GM19193 (cell line): ENCODE results near the gene CEP112.

Experiments used
- POLR2A ChIP-seq: IDR thresholded peaks from 4 replicates; pipeline ENCODE4 v1.6.1; 2011; ENCODE audit not compliant: insufficient read depth, insufficient read length; ENCODE audit errors: extremely low read depth

Gene CEP112

GRCh38 chr17:65626451-65626850 is 565.5 kb downstream of the CEP112 start:
- TF ChIP-seq POLR2A = no peak

- TF ChIP-seq POLR2A = no peak
Observed at GRCh38 chr17:65618516-65618915, 573.4 kb downstream of the CEP112 start.

GRCh38 chr17:65617496-65617895 is 574.4 kb downstream of the CEP112 start:
- no peak for TF ChIP-seq POLR2A

DNA sequence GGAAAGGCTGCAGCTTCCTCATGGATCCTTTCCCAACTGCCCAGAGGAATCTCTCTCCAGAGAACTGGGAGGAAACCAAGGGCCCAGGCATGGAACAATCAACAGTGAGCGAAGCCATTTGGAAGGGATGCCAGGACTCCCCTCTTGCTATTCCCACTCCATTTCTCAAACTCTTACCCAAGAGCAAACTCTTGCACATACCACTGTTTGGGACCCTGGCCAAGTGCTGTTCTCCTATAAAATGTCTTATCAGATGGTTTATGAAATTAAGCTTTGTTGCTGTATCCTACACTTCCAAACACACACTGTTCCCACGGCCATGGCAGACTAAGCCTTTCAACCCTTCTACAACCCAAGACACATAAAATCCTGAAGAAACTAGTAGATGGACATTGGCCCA is 582.2 kb downstream of the CEP112 start:
- TF ChIP-seq POLR2A = no peak

DNA sequence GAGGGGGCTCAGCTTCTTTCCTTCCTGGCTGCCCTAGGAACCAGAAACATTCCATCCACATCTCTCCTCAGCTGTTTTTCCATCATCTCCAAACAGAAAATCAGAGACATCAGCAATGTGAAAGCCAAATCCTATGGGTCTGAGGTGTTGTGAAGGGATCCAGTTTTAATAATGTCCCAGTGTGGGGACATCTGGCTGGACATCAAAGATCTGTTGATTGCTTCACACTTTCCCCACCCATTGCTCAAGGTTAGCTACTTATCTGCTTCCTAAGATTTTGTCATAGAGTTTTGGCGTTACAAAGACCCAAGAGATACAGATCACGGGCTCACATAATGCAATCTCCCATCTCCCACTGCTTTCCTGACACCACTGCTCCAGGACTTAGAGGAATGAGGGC is 582.6 kb downstream of the CEP112 start:
- TF ChIP-seq POLR2A = no peak

DNA sequence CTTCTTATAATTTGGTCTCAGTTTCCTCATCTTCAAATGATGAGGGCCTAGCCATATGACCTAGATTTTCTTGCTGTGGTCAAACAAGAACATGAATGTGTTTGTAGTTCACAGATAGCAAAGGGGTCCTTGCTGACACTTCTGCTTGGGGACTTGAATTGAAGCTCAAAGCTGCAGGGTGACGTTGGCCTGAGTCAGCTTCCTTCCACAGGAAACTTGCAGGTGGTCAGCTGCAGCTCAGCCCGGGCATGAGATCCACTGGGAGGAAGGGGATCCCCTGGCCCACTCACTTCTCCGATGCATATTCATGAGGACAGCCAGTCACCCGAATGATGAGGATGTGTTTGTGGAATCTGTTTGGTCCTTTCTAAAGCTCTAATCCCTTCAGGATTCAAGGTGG is 587.9 kb downstream of the CEP112 start:
- TF ChIP-seq POLR2A = no peak

- no peak for TF ChIP-seq POLR2A
Observed at GRCh38 chr17:65601881-65602280, 590.1 kb downstream of the CEP112 start.

- no peak for TF ChIP-seq POLR2A
Observed at GRCh38 chr17:65601145-65601544, 590.8 kb downstream of the CEP112 start.

GRCh38 chr17:65600518-65600917 is 591.4 kb downstream of the CEP112 start:
- no peak for TF ChIP-seq POLR2A

- no peak for TF ChIP-seq POLR2A
Observed at GRCh38 chr17:65599650-65600049, 592.3 kb downstream of the CEP112 start.

DNA sequence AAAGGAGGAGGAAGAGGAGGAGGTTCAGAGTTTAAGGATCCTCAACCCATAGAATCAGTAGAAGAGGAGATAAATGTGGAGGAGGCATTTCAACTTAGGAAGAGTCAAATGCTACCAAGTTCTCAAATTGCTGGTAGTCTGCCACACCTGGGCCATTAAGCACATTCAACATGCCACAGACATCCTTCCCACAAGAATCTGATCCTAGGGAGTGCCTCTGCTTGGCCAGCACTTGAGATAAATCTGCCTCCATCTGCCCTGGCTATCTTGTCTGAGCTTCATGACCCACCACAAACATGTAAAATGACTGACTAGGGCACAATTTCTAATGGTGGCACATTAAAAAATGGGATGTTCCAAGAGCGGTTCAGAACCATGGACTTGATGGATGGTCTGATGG is 593.2 kb downstream of the CEP112 start:
- no peak for TF ChIP-seq POLR2A

DNA sequence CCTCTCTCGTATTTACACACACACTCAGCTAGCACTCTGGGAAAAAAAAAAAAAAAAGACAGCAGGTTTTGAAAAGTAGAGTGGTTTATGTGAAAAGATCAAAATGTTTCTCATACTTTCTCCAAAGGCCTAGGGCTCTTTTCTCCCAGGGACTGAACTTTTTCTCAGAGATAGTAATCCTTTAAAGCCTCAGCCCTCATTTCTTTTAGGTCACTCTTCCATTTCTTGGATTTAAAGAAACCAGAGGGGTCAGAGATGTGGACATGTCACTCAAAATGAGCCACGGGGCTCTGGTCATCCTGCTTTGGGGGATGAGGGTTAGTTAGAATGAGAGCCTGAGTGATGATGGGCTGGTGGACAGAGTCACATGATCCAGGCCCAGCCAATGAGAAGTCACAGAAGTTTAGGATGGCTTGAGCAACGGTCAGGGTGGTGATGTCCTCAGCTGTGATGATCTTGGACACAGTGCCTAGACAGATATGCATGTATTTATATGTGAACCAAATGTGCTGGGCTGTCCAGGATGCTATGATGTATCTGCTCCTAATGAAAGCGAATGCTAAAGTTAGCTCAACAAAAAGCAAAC is 596.8 kb downstream of the CEP112 start:
- TF ChIP-seq POLR2A = no peak

- TF ChIP-seq POLR2A = no peak
Observed at GRCh38 chr17:65593855-65594845, 597.8 kb downstream of the CEP112 start.

DNA sequence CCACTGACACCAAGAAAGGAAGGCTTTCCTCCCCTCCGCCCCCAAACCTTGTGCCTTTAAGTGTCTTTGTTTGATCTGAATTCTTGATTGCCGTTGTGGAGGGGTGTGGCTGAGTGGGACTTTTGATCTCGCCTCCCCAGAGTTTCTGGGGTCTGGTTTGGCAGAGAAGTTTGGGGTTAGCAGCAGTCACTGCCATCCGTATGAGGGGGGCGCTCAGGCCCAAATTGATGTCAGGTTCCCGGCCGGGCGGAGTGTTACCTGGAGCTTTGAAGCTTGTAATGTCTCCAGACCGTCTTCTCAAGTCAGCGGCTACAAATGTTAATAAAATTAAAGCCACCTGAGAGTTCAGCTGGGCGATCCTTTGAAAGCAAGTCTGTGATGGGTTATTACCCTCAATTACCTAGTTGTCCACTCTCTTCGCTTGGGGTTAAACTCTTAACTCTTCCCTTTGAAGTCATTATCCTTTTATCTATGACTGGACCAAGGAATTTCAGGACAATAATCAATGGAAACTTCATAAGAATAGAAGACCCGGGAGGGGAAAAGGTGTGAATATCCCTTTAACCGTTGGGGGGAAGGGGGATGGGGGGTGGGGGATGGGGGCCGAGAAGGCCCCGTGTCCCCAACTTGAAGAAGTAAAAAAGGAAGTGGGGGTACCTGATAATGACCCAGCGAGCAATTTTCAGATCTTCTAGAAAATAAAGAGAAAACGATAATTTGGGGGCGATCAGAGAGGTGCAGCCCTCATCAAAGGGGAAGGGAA is 598.7 kb downstream of the CEP112 start:
- TF ChIP-seq POLR2A = no peak
